ENCODE data around the gene GIT2.

The GIT2 gene, protein sequence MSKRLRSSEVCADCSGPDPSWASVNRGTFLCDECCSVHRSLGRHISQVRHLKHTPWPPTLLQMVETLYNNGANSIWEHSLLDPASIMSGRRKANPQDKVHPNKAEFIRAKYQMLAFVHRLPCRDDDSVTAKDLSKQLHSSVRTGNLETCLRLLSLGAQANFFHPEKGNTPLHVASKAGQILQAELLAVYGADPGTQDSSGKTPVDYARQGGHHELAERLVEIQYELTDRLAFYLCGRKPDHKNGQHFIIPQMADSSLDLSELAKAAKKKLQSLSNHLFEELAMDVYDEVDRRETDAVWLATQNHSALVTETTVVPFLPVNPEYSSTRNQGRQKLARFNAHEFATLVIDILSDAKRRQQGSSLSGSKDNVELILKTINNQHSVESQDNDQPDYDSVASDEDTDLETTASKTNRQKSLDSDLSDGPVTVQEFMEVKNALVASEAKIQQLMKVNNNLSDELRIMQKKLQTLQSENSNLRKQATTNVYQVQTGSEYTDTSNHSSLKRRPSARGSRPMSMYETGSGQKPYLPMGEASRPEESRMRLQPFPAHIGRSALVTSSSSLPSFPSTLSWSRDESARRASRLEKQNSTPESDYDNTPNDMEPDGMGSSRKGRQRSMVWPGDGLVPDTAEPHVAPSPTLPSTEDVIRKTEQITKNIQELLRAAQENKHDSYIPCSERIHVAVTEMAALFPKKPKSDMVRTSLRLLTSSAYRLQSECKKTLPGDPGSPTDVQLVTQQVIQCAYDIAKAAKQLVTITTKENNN

DNA sequence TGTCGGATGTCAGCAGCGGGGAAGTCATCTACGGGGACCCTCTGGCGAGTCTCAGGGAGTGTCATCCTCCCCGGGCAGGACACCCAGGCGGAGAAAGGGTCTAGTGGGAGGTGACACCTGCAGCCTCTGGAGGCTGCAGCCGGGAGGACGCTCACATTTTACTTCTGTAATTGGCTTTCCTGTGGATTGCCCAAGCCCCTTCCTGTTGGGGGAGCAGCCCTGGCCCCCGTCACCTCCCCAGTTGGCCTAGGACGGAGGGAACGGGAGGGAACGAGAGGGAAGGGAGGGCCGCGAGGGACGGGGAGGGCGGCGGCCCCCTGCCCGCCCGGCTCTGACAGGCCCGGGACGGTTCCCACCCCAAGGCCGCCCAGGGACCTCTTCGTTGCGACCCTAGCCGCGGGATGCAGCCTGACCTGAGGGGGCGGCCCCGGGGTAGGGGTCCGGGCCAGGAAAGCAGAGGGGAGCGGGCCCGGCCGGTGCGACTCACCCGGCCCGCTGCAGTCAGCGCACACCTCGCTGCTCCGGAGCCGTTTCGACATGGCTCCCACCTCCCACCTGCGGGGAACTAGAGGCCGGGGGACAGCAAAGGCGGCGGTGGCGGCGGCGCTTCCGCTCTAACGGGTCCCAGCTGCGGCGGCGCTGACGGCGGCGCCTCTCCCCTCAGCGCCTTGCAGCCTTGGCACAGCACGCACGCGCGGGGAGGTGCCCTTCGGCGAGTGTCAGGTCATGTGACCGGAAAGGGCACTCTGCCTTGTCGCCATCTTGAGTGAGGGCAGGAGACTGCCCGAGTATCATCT is at the start of gene GIT2:
TSS of gene GIT2 (minus strand) at position 683 of the 797 bp plus-strand sequence. CDS start at position 539, 144 bp downstream.
- Histone ChIP-seq H3K27ac (ENCODE audit: low read length) (peak within 1 kb of the TSS; percentile 34), H3K27me3 (ENCODE audit: low read depth, low read length) (no peaks in the 10 kb centered on the region), H3K36me3 (ENCODE audit: control insufficient read depth in 1 of 2, insufficient read depth in 2 of 2, low read length in 2 of 2) (peaks cover 0 to 3% of the 10 kb centered on the region in 2 donors), H3K4me3 (ENCODE audit: low read depth in 1 of 2, low read length in 2 of 2) (peak within 1 kb of the TSS; percentile 68 to 98), H3K4me1 (ENCODE audit: control insufficient read depth in 1 of 2, insufficient read depth in 2 of 2, low read length in 2 of 2) (peaks cover 3 to 28% of the 10 kb centered on the region in 2 donors), H3K9me3 (ENCODE audit: control insufficient read depth in 1 of 2, low read length in 2 of 2) (no peaks in the 10 kb centered on the region)

DNA sequence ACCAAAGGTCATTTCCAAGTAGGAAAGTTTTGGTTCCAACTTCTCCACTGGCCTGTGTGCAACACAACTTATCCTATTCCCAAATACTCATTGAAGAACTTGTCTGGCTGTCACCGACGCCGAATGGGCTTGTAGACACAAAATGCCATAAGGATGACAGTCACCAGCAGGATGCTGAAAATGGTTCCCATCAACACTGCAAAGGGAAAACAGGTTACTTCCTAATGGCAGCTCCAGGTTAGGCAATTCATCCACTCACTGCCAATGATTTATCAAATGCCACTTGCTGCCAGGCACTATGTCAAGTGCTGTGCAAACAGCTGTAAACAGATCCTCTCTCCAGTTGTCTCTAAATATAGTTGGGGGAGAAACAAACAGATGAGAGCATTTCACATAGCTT is 46.1 kb upstream of the GIT2 start:
- peaks cover 25 to 29% of the 10 kb centered on the region in 2 donors for H3K36me3 ChIP-seq (ENCODE audit: control insufficient read depth in 1 of 2, insufficient read depth in 2 of 2, low read length in 2 of 2)
- H3K4me1 ChIP-seq (ENCODE audit: control insufficient read depth in 1 of 2, insufficient read depth in 2 of 2, low read length in 2 of 2) = peaks cover 0 to 11% of the 10 kb centered on the region in 2 donors
- H3K9me3 ChIP-seq (ENCODE audit: control insufficient read depth in 1 of 2, low read length in 2 of 2) = no peaks in the 10 kb centered on the region
- H3K27me3 ChIP-seq (ENCODE audit: low read depth, low read length) = no peaks in the 10 kb centered on the region
- H3K4me3 ChIP-seq (ENCODE audit: low read depth in 1 of 2, low read length in 2 of 2) = no peak overlapping the region
- H3K27ac ChIP-seq (ENCODE audit: low read length) = no peak overlapping the region

DNA sequence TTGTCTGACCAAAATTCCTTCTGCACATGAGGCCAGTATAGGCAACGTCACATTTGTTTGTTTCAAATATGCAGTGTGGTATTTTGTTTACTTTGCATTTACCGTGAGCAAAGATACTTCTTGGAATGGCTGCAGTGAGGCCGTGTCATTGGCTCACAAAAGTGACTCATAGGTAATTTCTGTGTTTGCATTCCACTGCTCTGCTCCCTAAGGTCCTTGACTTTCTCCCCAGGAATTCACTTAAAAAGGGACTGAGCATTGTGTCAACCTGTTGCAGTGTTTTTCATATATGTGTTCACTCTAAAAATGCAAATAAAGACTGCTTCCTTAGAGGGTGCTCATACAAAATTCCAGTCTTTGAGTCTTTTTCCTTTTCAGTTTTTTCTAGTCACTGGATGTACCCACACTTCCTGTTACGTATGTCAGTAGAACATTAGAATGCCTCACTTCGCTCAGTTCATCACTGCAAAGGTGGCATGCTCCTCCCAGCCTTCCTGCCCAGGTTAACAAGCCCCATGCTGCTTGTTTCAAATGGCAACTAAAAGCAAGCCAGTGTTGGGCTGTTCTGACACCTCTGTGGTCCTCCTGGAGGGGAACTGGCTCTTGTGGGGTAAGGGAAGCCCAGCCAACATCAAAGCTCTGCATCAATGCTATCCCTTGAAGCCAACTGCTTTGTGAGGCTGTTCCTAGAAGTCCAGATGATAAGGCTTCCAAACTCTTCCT is 43.1 kb upstream of the GIT2 start:
- Histone ChIP-seq H3K27me3 (ENCODE audit: low read depth, low read length) (no peaks in the 10 kb centered on the region), H3K4me1 (ENCODE audit: control insufficient read depth in 1 of 2, insufficient read depth in 2 of 2, low read length in 2 of 2) (no peaks in the 10 kb centered on the region), H3K27ac (ENCODE audit: low read length) (peak overlapping the region; percentile 58), H3K4me3 (ENCODE audit: low read depth in 1 of 2, low read length in 2 of 2) (no peak overlapping the region), H3K36me3 (ENCODE audit: control insufficient read depth in 1 of 2, insufficient read depth in 2 of 2, low read length in 2 of 2) (peaks cover 42 to 45% of the 10 kb centered on the region in 2 donors), H3K9me3 (ENCODE audit: control insufficient read depth in 1 of 2, low read length in 2 of 2) (no peaks in the 10 kb centered on the region)

DNA sequence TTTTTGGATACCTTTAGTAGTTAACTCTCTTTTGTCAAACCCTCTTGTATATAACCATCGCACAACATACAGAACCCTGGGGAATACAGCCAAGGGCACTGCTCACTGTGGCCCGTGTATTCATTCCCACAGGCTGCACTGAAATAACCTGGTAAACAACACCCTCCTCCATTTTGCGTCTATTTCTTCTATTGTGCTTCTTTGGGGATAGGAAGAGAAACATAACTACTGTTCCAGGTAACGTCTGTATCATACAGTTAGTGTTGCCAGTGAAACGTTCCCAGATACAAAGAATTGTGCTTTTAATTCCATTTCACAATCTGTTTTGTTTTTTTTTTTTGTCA is 42.5 kb upstream of the GIT2 start:
- Histone ChIP-seq H3K4me1 (ENCODE audit: control insufficient read depth in 1 of 2, insufficient read depth in 2 of 2, low read length in 2 of 2) (no peaks in the 10 kb centered on the region), H3K9me3 (ENCODE audit: control insufficient read depth in 1 of 2, low read length in 2 of 2) (no peaks in the 10 kb centered on the region), H3K36me3 (ENCODE audit: control insufficient read depth in 1 of 2, insufficient read depth in 2 of 2, low read length in 2 of 2) (peaks cover 44 to 51% of the 10 kb centered on the region in 2 donors), H3K27me3 (ENCODE audit: low read depth, low read length) (no peaks in the 10 kb centered on the region), H3K27ac (ENCODE audit: low read length) (peak overlapping the region; percentile 58), H3K4me3 (ENCODE audit: low read depth in 1 of 2, low read length in 2 of 2) (no peak overlapping the region)

DNA sequence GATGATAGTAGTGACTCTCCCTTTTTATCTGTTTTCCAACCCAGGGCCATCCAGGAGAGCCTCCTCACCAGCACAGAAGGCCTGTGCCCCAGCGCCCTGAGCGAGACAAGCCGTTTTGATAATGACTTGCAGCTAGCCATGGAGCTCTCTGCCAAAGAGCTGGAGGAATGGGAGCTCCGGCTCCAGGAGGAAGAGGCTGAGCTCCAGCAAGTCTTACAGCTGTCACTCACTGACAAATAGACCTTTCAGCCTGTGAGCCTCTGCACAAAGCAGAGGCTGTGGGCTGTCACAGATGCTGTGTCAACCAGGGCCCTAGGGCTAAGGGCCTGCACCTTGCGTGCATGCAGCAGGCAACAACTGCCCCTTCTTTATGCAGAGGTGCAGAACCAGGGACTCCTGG is 41.1 kb upstream of the GIT2 start:
- H3K9me3 ChIP-seq (ENCODE audit: control insufficient read depth in 1 of 2, low read length in 2 of 2) = no peaks in the 10 kb centered on the region
- no peak overlapping the region for H3K4me3 ChIP-seq (ENCODE audit: low read depth in 1 of 2, low read length in 2 of 2)
- no peaks in the 10 kb centered on the region for H3K27me3 ChIP-seq (ENCODE audit: low read depth, low read length)
- H3K27ac ChIP-seq (ENCODE audit: low read length) = no peak overlapping the region
- no peaks in the 10 kb centered on the region for H3K4me1 ChIP-seq (ENCODE audit: control insufficient read depth in 1 of 2, insufficient read depth in 2 of 2, low read length in 2 of 2)
- H3K36me3 ChIP-seq (ENCODE audit: control insufficient read depth in 1 of 2, insufficient read depth in 2 of 2, low read length in 2 of 2) = peaks cover 49 to 54% of the 10 kb centered on the region in 2 donors

GRCh38 chr12:110035534-110036104 is 39.5 kb upstream of the GIT2 start:
- no peaks in the 10 kb centered on the region for H3K27me3 ChIP-seq (ENCODE audit: low read depth, low read length)
- no peak overlapping the region for H3K27ac ChIP-seq (ENCODE audit: low read length)
- H3K9me3 ChIP-seq (ENCODE audit: control insufficient read depth in 1 of 2, low read length in 2 of 2) = no peaks in the 10 kb centered on the region
- H3K4me1 ChIP-seq (ENCODE audit: control insufficient read depth in 1 of 2, insufficient read depth in 2 of 2, low read length in 2 of 2) = no peaks in the 10 kb centered on the region
- no peak overlapping the region for H3K4me3 ChIP-seq (ENCODE audit: low read depth in 1 of 2, low read length in 2 of 2)
- peaks cover 43 to 56% of the 10 kb centered on the region in 2 donors for H3K36me3 ChIP-seq (ENCODE audit: control insufficient read depth in 1 of 2, insufficient read depth in 2 of 2, low read length in 2 of 2)

DNA sequence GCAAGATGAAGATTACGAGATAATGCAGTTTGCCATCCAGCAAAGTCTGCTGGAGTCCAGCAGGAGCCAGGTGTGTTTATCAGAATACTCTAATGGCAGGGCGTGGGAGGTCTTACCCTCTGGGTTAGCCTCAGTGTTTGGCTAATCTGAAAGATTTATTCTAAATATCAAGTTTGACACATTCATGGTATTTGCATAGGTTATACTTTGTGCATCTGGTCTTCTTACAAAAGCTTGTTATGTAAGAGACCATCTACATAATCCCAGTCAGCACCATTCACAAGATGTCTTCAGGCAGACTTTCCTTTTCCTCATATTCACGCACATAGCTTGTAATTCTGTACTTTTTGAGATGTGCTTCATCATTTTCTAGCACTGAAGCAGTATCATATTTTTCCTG is 37.7 kb upstream of the GIT2 start:
- Histone ChIP-seq H3K4me1 (ENCODE audit: control insufficient read depth in 1 of 2, insufficient read depth in 2 of 2, low read length in 2 of 2) (no peaks in the 10 kb centered on the region), H3K27ac (ENCODE audit: low read length) (no peak overlapping the region), H3K36me3 (ENCODE audit: control insufficient read depth in 1 of 2, insufficient read depth in 2 of 2, low read length in 2 of 2) (peaks cover 55 to 67% of the 10 kb centered on the region in 2 donors), H3K4me3 (ENCODE audit: low read depth in 1 of 2, low read length in 2 of 2) (no peak overlapping the region), H3K27me3 (ENCODE audit: low read depth, low read length) (no peaks in the 10 kb centered on the region), H3K9me3 (ENCODE audit: control insufficient read depth in 1 of 2, low read length in 2 of 2) (no peaks in the 10 kb centered on the region)

DNA sequence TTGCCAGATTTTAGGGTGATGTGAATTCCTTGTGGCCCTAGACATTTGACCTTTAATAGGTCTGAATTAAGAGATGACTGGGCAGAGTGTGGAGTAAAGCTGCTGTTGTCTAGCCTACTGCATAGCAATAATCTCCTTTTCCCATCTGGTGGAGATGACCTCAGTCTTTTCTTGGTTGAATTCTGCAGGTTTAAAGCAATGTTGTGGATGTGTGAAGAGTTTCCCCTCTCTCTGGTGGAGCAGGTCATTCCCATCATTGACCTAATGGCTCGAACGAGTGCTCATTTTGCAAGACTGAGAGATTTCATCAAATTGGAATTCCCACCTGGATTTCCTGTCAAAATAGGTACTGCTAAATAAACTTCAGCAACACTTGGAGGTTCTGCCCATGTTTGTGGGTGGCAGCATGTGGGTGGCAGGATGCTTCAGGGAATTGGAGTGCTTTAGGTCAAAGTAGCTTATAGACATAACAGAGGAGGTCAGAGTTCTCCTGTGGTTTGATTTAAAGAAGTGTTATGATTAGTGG is 33.2 kb upstream of the GIT2 start:
- no peaks in the 10 kb centered on the region for H3K27me3 ChIP-seq (ENCODE audit: low read depth, low read length)
- H3K4me1 ChIP-seq (ENCODE audit: control insufficient read depth in 1 of 2, insufficient read depth in 2 of 2, low read length in 2 of 2) = peaks cover 0 to 3% of the 10 kb centered on the region in 2 donors
- peaks cover 46 to 61% of the 10 kb centered on the region in 2 donors for H3K36me3 ChIP-seq (ENCODE audit: control insufficient read depth in 1 of 2, insufficient read depth in 2 of 2, low read length in 2 of 2)
- H3K4me3 ChIP-seq (ENCODE audit: low read depth in 1 of 2, low read length in 2 of 2) = no peak overlapping the region
- H3K27ac ChIP-seq (ENCODE audit: low read length) = no peak overlapping the region
- H3K9me3 ChIP-seq (ENCODE audit: control insufficient read depth in 1 of 2, low read length in 2 of 2) = no peaks in the 10 kb centered on the region

- no peaks in the 10 kb centered on the region for H3K27me3 ChIP-seq (ENCODE audit: low read depth, low read length)
- H3K27ac ChIP-seq (ENCODE audit: low read length) = no peak overlapping the region
- peaks cover 0 to 14% of the 10 kb centered on the region in 2 donors for H3K4me1 ChIP-seq (ENCODE audit: control insufficient read depth in 1 of 2, insufficient read depth in 2 of 2, low read length in 2 of 2)
- H3K36me3 ChIP-seq (ENCODE audit: control insufficient read depth in 1 of 2, insufficient read depth in 2 of 2, low read length in 2 of 2) = peaks cover 36 to 52% of the 10 kb centered on the region in 2 donors
- H3K9me3 ChIP-seq (ENCODE audit: control insufficient read depth in 1 of 2, low read length in 2 of 2) = no peaks in the 10 kb centered on the region
- no peak overlapping the region for H3K4me3 ChIP-seq (ENCODE audit: low read depth in 1 of 2, low read length in 2 of 2)
Measured at GRCh38 chr12:110028323-110028722, 32.2 kb upstream of the GIT2 start.

DNA sequence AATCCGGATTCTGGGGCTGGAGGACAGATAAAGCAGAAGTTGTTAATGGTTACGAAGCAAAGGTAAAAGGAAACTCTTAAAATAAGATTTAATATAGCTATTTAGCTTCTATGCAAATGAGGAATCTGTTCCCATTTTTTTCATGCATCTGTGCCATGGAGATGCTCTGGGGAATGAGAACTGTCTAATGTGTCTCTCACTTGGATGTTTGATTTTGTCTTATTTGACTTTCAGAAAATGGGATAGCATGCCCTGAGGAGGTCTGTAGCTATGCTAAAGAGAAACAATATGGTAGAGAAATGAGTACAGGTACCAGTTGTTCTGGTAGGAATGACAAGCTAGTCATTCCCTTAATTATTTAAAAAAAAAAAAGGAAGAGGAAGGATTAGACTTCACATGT is 27.9 kb upstream of the GIT2 start:
- Histone ChIP-seq H3K4me3 (ENCODE audit: low read depth in 1 of 2, low read length in 2 of 2) (no peak overlapping the region), H3K36me3 (ENCODE audit: control insufficient read depth in 1 of 2, insufficient read depth in 2 of 2, low read length in 2 of 2) (peaks cover 37 to 61% of the 10 kb centered on the region in 2 donors), H3K27me3 (ENCODE audit: low read depth, low read length) (no peaks in the 10 kb centered on the region), H3K9me3 (ENCODE audit: control insufficient read depth in 1 of 2, low read length in 2 of 2) (no peaks in the 10 kb centered on the region), H3K4me1 (ENCODE audit: control insufficient read depth in 1 of 2, insufficient read depth in 2 of 2, low read length in 2 of 2) (peaks cover 0 to 24% of the 10 kb centered on the region in 2 donors), H3K27ac (ENCODE audit: low read length) (peak overlapping the region; percentile 3)

Data from muscle layer of duodenum (tissue), 2 donors.